Kidney (tissue), 14 donors: Measurements from ENCODE around the gene ULK4. TPM values are rescaled to one million over a fixed set of nuclear protein-coding genes. Genes with fewer than 3 reads are reported as not detected.

Experiments used
- DNase-seq, 5 donors: peaks; one replicate each; pipeline ENCODE4 v3.0.0-alpha.2; 2013 to 2020
- FAIRE-seq: peaks from 2 replicates; lab custom pipeline; 2012; peaks lifted over from hg19 to GRCh38; lab: Jason Lieb, UNC
- H3K27ac ChIP-seq, 2 donors: one replicate each; pipeline ENCODE4 v1.7.0; 2013; ENCODE audit warnings: low read depth in 2 of 2, low read length in 2 of 2, inconsistent platforms in 1 of 2
- H3K27me3 ChIP-seq: one replicate; pipeline ENCODE4 v1.7.1; 2013; ENCODE audit warnings: low read length, inconsistent platforms; ENCODE audit not compliant: control insufficient read depth, insufficient read depth
- H3K36me3 ChIP-seq, 3 donors: one replicate each; pipeline versions ENCODE4 v1.7.0 to v1.7.1; 2013; ENCODE audit warnings: low read length in 3 of 3, control low read depth in 1 of 3, inconsistent platforms in 1 of 3; ENCODE audit not compliant: insufficient read depth in 3 of 3, control insufficient read depth in 2 of 3
- H3K4me1 ChIP-seq, 3 donors: one replicate each; pipeline versions ENCODE4 v1.7.0 to v1.7.1; 2013; ENCODE audit warnings: low read length in 3 of 3, inconsistent platforms in 1 of 3, low read depth in 1 of 3; ENCODE audit not compliant: control insufficient read depth in 2 of 3, insufficient read depth in 2 of 3
- H3K4me3 ChIP-seq, 3 donors: one replicate each; pipeline versions ENCODE4 v1.7.0 to v1.8.1; 2013; ENCODE audit warnings: low read length in 3 of 3, control low read depth in 1 of 3, inconsistent platforms in 1 of 3
- H3K9ac ChIP-seq, 3 donors: one replicate each; pipeline versions ENCODE4 v1.7.0 to v1.7.1; 2013; ENCODE audit warnings: low read length in 3 of 3, control low read depth in 1 of 3, inconsistent platforms in 1 of 3
- H3K9me3 ChIP-seq, 3 donors: one replicate each; pipeline versions ENCODE4 v1.7.0 to v1.7.1; 2013; ENCODE audit warnings: low read length in 3 of 3, control low read depth in 1 of 3, inconsistent platforms in 1 of 3; ENCODE audit not compliant: control insufficient read depth in 2 of 3, insufficient read depth in 1 of 3
- CTCF ChIP-seq: IDR thresholded peaks from 3 replicates; pipeline ENCODE4 v1.5.1; 2012; ENCODE audit warnings: mild to moderate bottlenecking, moderate library complexity, borderline replicate concordance; ENCODE audit not compliant: insufficient read depth; ENCODE audit errors: extremely low read depth
- intact Hi-C: fragments of 100-400 bp; cut with DNase I; formaldehyde crosslinking; loops from one replicate; pipeline ENCODE4 v1.11.1; 2022
- polyA plus RNA-seq: library from polyadenylated mRNA; stranded (reverse); fragments of 350-450 nt; fragmentation: Illumina TruSeq; extraction: RNeasy Lipid Tissue Mini Kit (QIAGEN cat#74804); gene quantifications from one replicate; pipeline ENCODE4 v1.2.3, GENCODE V29; 2014; ENCODE audit warnings: low read depth, low replicate concordance; ENCODE audit not compliant: insufficient read depth
- total RNA-seq: library from RNA; stranded (reverse); fragmentation: NEBNext Ultra II Directional; extraction: Animal tissue kit (Norgen Biotek cat#: 25700); gene quantifications from one replicate; pipeline ENCODE4 v1.2.1, GENCODE V29; 2021
- donor health status: control.
- donor health status: control.
- donor health status: control.
- donor health status: control.
- donor health status: control.
- donor health status: DM: yes; HTN: yes; CAD: no.
- donor health status: Normal renal cell carcinoma (clear cell type).

Gene ULK4
- total and polyA plus RNA-seq, 2 donors from 2014 or later = 4.6 to 20.5 TPM

DNA sequence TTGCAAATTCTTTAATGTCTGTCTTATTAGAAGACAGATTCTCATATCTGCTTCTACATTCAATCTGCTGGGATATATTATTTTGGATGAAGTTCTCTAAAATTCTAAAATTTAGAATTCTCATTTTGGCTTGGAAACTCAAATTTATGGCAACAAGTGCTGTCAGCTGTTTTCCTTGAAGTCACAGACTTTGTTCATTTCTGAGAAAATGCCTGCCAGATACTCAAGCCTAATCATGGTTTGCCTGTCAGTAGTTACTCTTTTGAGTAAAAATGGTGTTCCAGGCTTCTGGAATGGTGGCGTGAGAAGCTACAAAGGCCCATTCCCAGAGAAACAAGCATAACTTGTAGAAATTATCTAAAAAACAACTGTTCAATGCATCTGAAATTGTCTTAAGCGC, 646.8 kb downstream of the ULK4 start:
- Histone ChIP-seq H3K36me3 (no peaks in the 10 kb centered on the region), H3K27me3 (no peaks in the 10 kb centered on the region), H3K27ac (no peak overlapping the region), H3K4me1 (no peaks in the 10 kb centered on the region), H3K9ac (no peak overlapping the region), H3K9me3 (no peaks in the 10 kb centered on the region), H3K4me3 (no peak overlapping the region)
- intact Hi-C loops = no loop called here
- no peak for DNase-seq
- no peak for TF ChIP-seq CTCF
- no peak for FAIRE-seq

GRCh38 chr3:41308119-41308518, 653.8 kb downstream of the ULK4 start:
- Histone ChIP-seq H3K4me3 (no peak overlapping the region), H3K9me3 (no peaks in the 10 kb centered on the region), H3K27ac (no peak overlapping the region), H3K27me3 (no peaks in the 10 kb centered on the region), H3K36me3 (no peaks in the 10 kb centered on the region), H3K9ac (no peak overlapping the region), H3K4me1 (no peaks in the 10 kb centered on the region)
- DNase-seq (no peak), FAIRE-seq (no peak)
- intact Hi-C loops = no loop called here
- no peak for TF ChIP-seq CTCF

GRCh38 chr3:41307065-41307464, 654.8 kb downstream of the ULK4 start:
- no peak for FAIRE-seq
- no peaks in the 10 kb centered on the region for H3K4me1 ChIP-seq
- no peak overlapping the region for H3K9ac ChIP-seq
- H3K27me3 ChIP-seq = no peaks in the 10 kb centered on the region
- no peak overlapping the region for H3K27ac ChIP-seq
- no peak for TF ChIP-seq CTCF
- intact Hi-C loops = no loop called here
- DNase-seq = no peak
- no peaks in the 10 kb centered on the region for H3K36me3 ChIP-seq
- H3K9me3 ChIP-seq = no peaks in the 10 kb centered on the region
- no peak overlapping the region for H3K4me3 ChIP-seq

DNA sequence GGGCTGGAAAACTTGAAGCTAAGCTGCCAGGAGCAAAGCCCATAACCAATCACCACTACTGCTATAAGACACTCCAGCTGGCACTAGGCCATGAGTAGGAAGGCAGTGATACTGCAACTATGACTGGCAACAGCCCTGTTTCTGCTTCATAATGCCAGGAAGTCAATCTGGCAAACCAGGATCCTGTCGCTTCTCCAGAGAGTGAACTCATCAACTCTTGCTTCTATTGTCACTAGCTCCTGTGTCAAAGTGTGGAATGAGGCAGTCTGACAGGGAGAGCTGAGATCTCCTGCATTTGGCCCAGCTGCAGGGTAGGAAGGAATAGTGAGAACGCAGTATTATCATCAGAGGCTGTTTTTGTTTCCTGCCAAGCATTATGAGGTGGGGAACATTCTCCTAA, 657.3 kb downstream of the ULK4 start:
- intact Hi-C loops = no loop called here
- no peak for FAIRE-seq
- DNase-seq = no peak
- Histone ChIP-seq H3K4me3 (no peak overlapping the region), H3K4me1 (no peaks in the 10 kb centered on the region), H3K27me3 (no peaks in the 10 kb centered on the region), H3K36me3 (no peaks in the 10 kb centered on the region), H3K9ac (no peak overlapping the region), H3K27ac (no peak overlapping the region), H3K9me3 (no peaks in the 10 kb centered on the region)
- no peak for TF ChIP-seq CTCF
